GM18868 (cell line): Measurements from ENCODE around the gene TSPAN9.

Experiments used
- ATAC-seq: cut with Tn5 transposase; IDR thresholded peaks from one replicate; pipeline ENCODE4 v1.9.1; 2021; ENCODE audit warnings: mild to moderate bottlenecking, moderate library complexity; ENCODE audit not compliant: unreplicated experiment

Gene TSPAN9

DNA sequence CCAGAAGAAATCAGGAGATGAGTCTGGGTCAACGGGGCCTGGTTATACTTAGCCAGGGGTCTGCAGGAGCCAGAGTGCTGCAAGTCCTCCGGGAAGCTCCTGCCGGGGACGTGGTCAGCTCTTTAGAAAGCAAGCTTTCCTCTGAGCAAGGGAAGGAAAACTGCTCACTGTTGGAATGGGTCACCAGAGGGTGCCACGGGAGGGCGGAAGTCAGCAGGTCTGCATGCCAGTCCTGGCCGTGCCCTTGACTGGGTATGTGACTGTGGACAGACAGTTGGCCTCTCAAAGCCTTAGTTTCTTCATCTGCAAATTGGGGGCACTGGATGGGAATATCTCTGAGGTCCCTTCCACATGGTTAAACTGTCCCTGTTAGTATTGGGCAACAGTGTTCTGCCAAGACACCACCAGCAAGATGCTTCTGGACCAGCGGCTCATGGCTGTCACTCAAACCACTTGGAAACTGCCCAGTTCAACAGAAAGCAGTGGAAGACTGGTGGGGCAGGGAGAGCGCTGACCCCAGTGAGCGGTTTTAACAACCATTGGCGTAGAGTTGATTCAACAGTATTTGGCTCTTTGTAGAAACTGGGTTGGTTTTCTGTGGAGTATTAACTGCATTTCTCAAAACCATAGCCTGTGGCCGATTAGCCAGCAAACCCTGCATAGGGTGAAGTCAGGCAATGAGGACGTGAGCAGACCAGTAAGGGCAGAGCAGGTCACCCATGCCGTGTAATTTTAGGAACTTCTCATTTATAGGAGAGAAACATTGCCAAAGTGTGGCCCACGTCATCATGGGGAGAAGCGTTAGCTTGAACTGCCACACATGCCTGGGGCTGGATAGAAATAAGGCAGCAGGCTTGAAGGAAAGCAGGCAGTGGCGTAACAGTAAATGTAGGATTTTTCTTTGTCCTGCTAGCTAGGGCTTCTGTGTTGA lies 249.9 kb downstream of the TSPAN9 start:
- ATAC-seq, result no peak

DNA sequence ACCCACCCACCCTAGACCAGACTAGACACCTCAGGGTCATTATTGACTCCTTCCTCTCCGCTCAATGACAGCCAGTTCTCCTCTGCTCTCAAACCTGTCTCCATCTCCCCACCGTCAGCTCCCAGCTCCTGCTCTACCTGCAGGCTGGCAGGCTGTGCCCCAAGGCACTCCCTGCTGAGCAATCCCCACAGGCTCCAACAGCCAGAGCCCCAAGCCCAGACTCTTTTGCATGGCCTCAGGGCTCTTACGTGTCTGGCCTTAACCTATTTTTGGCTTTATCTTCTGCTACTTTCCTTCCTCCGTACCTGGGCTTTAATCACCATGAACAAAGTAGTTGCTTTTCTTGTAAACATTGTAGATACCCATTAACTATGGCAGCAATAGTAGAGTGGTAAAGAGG lies 250.9 kb downstream of the TSPAN9 start:
- no peak for ATAC-seq

DNA sequence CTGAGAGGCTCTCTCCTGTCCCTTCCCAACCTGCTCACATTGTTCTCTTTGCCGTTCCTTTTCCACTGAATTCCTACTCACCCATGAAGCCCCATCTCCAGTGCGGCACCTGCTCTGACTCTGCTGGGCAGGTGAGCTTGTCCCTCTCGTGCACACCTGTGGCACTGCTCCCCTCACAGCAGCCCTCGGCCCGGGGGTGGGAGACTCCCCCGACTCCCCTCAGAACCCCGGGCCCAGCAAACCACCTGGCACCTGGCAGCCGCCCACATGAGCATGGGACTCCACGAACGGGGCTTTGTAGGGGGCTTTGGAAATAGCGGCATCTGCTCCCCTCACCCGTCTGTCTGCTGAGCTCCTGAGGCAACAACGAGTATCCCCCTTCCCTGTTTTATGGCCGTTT lies 251.4 kb downstream of the TSPAN9 start:
- ATAC-seq, result no peak

DNA sequence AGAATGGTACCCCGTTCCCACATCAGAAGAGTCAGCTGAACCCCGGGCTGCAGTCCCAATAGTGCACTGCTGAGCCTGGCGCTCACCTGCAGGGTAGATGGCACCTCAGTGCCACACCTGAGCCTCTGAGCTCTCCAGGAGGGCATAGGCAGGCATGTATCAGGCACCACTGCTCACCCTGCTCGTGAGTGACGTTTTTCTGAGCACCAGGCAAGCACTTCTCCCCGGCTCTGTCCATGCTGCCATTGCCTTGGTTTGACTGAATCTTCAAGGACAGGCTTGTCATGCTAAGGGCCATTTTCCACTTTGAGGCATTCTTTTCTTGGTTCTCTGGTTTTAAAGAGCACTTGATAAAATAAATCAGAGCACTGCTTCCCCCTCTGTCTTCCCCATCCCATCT lies 252.2 kb downstream of the TSPAN9 start:
- ATAC-seq, result no peak

DNA sequence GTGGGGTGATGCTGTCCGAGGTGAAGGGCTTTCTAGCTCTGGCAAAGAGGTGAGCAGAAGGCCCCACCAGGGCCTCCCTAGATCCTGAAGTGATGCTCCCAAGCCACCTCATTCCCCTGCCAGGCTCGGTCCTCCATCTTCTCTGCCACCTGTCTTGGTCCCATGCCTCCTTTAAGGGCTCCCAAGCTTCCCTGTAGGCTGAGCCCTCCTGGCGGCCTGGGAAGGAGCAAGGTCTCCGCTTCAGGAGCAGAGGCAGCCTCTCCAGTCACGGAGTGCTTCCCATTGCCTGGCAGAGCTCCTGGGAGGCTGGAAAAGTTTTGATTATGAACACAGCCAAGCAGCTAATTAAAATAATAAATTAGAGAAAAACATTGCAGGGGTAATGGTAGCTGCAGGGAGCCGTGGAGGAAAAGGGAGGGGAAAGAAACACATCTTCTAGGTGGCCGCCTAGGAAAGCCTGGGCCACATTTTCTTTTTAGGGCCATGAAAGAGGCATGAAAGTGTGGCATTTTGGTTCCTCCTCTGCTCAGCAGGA lies 253.9 kb downstream of the TSPAN9 start:
- no peak for ATAC-seq

DNA sequence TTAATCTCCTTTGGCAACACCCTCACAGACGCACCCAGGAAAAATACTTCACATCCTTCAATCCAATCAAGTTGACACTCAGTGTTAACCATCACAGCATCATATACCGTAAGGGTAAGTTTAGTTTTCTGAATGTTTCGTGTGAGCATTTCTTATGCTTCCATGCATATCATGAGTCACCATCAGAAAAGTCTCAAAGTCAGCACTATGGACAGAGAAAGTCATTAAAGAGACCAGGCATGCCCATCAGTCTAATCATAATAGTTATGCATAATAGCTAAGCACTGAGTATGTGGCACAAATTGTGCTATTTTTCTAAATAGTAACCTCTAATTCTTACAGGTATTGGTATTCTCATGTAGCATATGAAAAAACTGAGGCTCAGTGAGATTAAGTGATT lies 255.0 kb downstream of the TSPAN9 start:
- ATAC-seq, result no peak

DNA sequence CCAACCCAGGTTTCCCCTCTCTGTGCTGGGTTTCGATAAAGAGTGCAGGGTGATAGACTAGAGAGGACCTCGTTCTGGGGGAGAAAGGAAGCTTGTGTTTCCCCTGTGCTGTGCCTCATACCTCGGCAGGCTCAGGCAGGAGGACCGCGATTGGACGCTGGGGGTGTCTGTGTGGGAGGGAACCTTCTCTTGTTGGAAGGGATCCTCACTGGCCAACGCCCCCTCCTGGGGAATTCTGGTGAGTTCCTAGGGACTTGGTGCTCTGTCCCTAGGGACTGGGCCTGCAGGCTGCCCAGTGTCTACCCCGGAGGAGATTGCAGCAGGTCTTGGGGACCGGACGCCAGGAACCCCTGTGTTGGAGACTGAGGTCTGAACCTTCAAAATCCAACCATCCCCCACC lies 256.4 kb downstream of the TSPAN9 start:
- ATAC-seq, result no peak

DNA sequence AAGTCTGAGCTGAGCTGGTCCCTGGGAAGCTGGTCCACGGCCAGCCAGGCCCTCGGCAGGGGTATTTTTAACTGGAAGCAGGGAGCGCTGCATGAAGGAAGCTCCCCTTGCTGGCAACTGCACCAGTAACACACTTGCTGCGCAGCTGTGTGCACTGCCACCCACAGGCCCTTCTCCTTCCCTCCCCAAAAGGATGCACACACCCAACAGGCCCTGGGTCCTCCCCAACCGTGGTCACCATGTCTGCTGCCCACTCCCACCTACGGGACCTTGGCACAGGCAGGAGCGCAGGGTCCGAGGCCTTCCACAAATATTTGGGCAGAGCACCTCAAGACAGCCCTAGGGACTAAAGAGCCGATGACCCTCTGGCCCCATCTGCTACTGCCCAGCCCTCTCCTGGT lies 256.8 kb downstream of the TSPAN9 start:
- no peak for ATAC-seq

DNA sequence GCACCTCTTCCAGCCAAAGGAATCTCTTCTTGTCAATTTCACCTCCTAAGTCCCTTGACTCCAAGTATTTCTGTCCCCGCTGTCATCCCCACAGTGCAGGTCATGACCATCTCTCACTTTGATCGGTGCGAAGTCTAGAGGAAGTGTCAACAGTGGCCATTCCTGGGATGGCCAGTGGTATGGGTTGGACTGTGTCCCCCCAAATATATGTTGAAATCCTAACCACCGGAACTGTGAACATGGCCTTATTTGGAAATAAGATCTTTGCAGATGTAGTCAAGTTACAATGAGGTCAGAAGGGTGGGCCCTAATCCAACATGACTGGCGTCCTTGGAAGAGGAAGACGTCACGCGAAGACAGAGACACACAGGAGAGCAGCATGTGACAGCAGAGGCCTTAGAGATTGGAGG lies 257.9 kb downstream of the TSPAN9 start:
- no peak for ATAC-seq
